CD14-positive monocyte (primary cell): ENCODE measurements around the gene CAMTA1. TPM values are rescaled to one million over a fixed set of nuclear protein-coding genes. Genes with fewer than 3 reads are reported as not detected.

Experiments
- DNase-seq, 3 donors: peaks; one replicate each; pipeline ENCODE4 v3.0.0-alpha.2; 2011 to 2022
- H2AFZ ChIP-seq: 2 replicates; pipeline ENCODE4 v1.6.0; 2012; ENCODE audit warnings: mild to moderate bottlenecking, low read depth, low read length, inconsistent platforms; ENCODE audit not compliant: insufficient read depth, poor library complexity, severe bottlenecking
- H3K27ac ChIP-seq, 2 donors: 1 replicate in 1 of 2; 2 replicates in 1 of 2; pipeline ENCODE4 v1.5.1; 2012 to 2013; ENCODE audit warnings: low read length in 2 of 2, control low read depth in 1 of 2, inconsistent platforms in 1 of 2, low read depth in 1 of 2, mild to moderate bottlenecking in 1 of 2
- H3K27me3 ChIP-seq, 2 donors: one replicate each; pipeline versions ENCODE4 v1.6.0 to v1.6.1; 2011 to 2013; ENCODE audit warnings: low read length in 2 of 2; ENCODE audit not compliant: control insufficient read depth in 2 of 2, insufficient read depth in 2 of 2
- H3K36me3 ChIP-seq, 2 donors: replicated peaks in 1 of 2; 1 replicate in 1 of 2; 2 replicates in 1 of 2; pipeline versions ENCODE4 v1.5.1 to v1.6.1; 2012 to 2013; ENCODE audit warnings: low read length in 2 of 2, control low read depth in 1 of 2, inconsistent platforms in 1 of 2, mild to moderate bottlenecking in 1 of 2; ENCODE audit not compliant: insufficient read depth in 2 of 2, control insufficient read depth in 1 of 2
- H3K4me1 ChIP-seq, 2 donors: 1 replicate in 1 of 2; 2 replicates in 1 of 2; pipeline versions ENCODE4 v1.5.1 to v1.6.1; 2012 to 2013; ENCODE audit warnings: low read length in 2 of 2, control low read depth in 1 of 2, inconsistent platforms in 1 of 2, mild to moderate bottlenecking in 1 of 2, moderate library complexity in 1 of 2; ENCODE audit not compliant: insufficient read depth in 2 of 2, control insufficient read depth in 1 of 2
- H3K4me2 ChIP-seq: replicated peaks from 2 replicates; pipeline ENCODE3; 2012; ENCODE audit warnings: low read length, moderate library complexity, mild to moderate bottlenecking; ENCODE audit not compliant: poor library complexity, severe bottlenecking; ENCODE audit errors: extremely low read depth
- H3K4me3 ChIP-seq, 3 experiments: fragments of 200-600 bp in 1 of 3; sonication (generic) in 1 of 3; replicated peaks in 1 of 3; 1 replicate in 2 of 3; 2 replicates in 1 of 3; pipeline ENCODE4 v1.5.1; 2011 to 2013; ENCODE audit warnings: low read length in 3 of 3, mild to moderate bottlenecking in 3 of 3, control low read depth in 2 of 3, low read depth in 2 of 3, inconsistent platforms in 1 of 3, moderate library complexity in 1 of 3
- H3K79me2 ChIP-seq: 2 replicates; pipeline ENCODE4 v1.6.0; 2012; ENCODE audit warnings: mild to moderate bottlenecking, control low read depth, inconsistent platforms, low read length, moderate library complexity; ENCODE audit not compliant: insufficient read depth
- H3K9ac ChIP-seq: 2 replicates; pipeline ENCODE4 v1.6.0; 2017; ENCODE audit warnings: low read length, mild to moderate bottlenecking; ENCODE audit not compliant: insufficient read depth, poor library complexity, severe bottlenecking
- H3K9me3 ChIP-seq, 2 donors: replicated peaks in 1 of 2; 1 replicate in 1 of 2; 2 replicates in 1 of 2; pipeline versions ENCODE4 v1.5.1 to v1.6.1; 2012 to 2013; ENCODE audit warnings: low read length in 2 of 2, control low read depth in 1 of 2; ENCODE audit not compliant: control insufficient read depth in 1 of 2, insufficient read depth in 1 of 2
- H4K20me1 ChIP-seq: 2 replicates; pipeline ENCODE4 v1.6.0; 2012; ENCODE audit warnings: mild to moderate bottlenecking, low read length, control low read depth, moderate library complexity; ENCODE audit not compliant: insufficient read depth
- H3K27ac Mint-ChIP-seq, 7 donors: one replicate each; pipeline ENCODE4 v1.8.0; 2020; ENCODE audit warnings: mild to moderate bottlenecking in 7 of 7, mixed read lengths in 7 of 7, moderate library complexity in 6 of 7, inconsistent platforms in 2 of 7
- H3K27me3 Mint-ChIP-seq, 3 donors: one replicate each; pipeline ENCODE4 v1.8.0; 2021 to 2022; ENCODE audit warnings: low read depth in 3 of 3, mild to moderate bottlenecking in 3 of 3, mixed read lengths in 3 of 3, moderate library complexity in 3 of 3, inconsistent platforms in 1 of 3
- H3K36me3 Mint-ChIP-seq, 2 donors: one replicate each; pipeline ENCODE4 v1.8.0; 2020; ENCODE audit warnings: mixed read lengths in 2 of 2, inconsistent platforms in 1 of 2, mild to moderate bottlenecking in 1 of 2
- H3K4me1 Mint-ChIP-seq: one replicate; pipeline ENCODE4 v1.8.0; 2020; ENCODE audit warnings: mild to moderate bottlenecking, mixed read lengths
- H3K4me3 Mint-ChIP-seq, 2 donors: one replicate each; pipeline ENCODE4 v1.8.0; 2020; ENCODE audit warnings: mild to moderate bottlenecking in 2 of 2, mixed read lengths in 2 of 2, moderate library complexity in 1 of 2
- H3K9me3 Mint-ChIP-seq, 7 donors: one replicate each; pipeline ENCODE4 v1.8.0; 2020 to 2022; ENCODE audit warnings: mixed read lengths in 7 of 7, mild to moderate bottlenecking in 6 of 7, moderate library complexity in 6 of 7, inconsistent platforms in 2 of 7
- CTCF ChIP-seq: fragments of 200-600 bp; IDR thresholded peaks from one replicate; pipeline ENCODE4 v1.8.0; 2022; ENCODE audit warnings: antibody characterized with exemption, mild to moderate bottlenecking
- WGBS: methylation state at CpG from one replicate; pipeline ENCODE4 v1.1.5; 2013; ENCODE audit warnings: missing lambda C conversion rate; ENCODE audit not compliant: insufficient coverage; 5-methylcytosine and 5-hydroxymethylcytosine counted together
- intact Hi-C, 2 donors: fragments of 100-400 bp; cut with micrococcal nuclease; formaldehyde crosslinking; loops; one replicate each; pipeline versions ENCODE4 v1.15.0 to v1.15.1; 2023
- polyA plus RNA-seq, 3 donors: library from polyadenylated mRNA; depleted of rRNA in 1 of 3; unstranded in 2 of 3; stranded (reverse) in 1 of 3; fragments of 300-500 nt in 2 of 3; fragments of >200 nt in 1 of 3; fragmentation: Illumina TruSeq in 2 of 3; gene quantifications; 1 replicate in 2 of 3; 2 replicates in 1 of 3; pipeline ENCODE4 v1.2.3, GENCODE V29; 2012 to 2021

The CAMTA1 gene
- polyA plus RNA-seq, 3 donors, result 52.0 to 89.6 (median 78.3) TPM

- no peaks in the 10 kb centered on the region for H3K9me3 ChIP-seq
- no peaks in the 10 kb centered on the region for H3K79me2 ChIP-seq
- Mint-ChIP-seq H3K4me3 (no peak overlapping the region), H3K4me1 (no peaks in the 10 kb centered on the region), H3K27me3 (peaks cover 2 to 11% (median 4%) of the 10 kb centered on the region in 3 donors), H3K36me3 (no peaks in the 10 kb centered on the region), H3K27ac (no peak overlapping the region), H3K9me3 (peaks cover 0 to 1% (median 0%) of the 10 kb centered on the region in 7 donors)
- no peak overlapping the region for H3K27ac ChIP-seq
- no peaks in the 10 kb centered on the region for H4K20me1 ChIP-seq
- no peaks in the 10 kb centered on the region for H3K27me3 ChIP-seq
- no peak overlapping the region for H3K4me2 ChIP-seq
- H2AFZ ChIP-seq, result no peak overlapping the region
- intact Hi-C loops, result no loop called here
- no peaks in the 10 kb centered on the region for H3K36me3 ChIP-seq
- H3K4me1 ChIP-seq, result no peaks in the 10 kb centered on the region
- WGBS, result 86% methylated on average over 14 of the region's 14 CpGs
- no peak overlapping the region for H3K4me3 ChIP-seq
- no peak for DNase-seq
- H3K9ac ChIP-seq, result no peak overlapping the region
- no peak for TF ChIP-seq CTCF
Observed at GRCh38 chr1:7012461-7012924, 227.2 kb downstream of the CAMTA1 start.

- no peak overlapping the region for H3K4me2 ChIP-seq
- no peaks in the 10 kb centered on the region for H3K79me2 ChIP-seq
- H3K36me3 ChIP-seq, result no peaks in the 10 kb centered on the region
- H3K36me3 Mint-ChIP-seq, result no peaks in the 10 kb centered on the region
- no peak overlapping the region for H3K9ac ChIP-seq
- H3K27ac ChIP-seq, result no peak overlapping the region
- H3K9me3 ChIP-seq, result no peaks in the 10 kb centered on the region
- 91% methylated on average over 18 of the region's 18 CpGs for WGBS
- H3K4me3 ChIP-seq, result no peak overlapping the region
- no peak for TF ChIP-seq CTCF
- no peaks in the 10 kb centered on the region for H3K4me1 Mint-ChIP-seq
- peaks cover 0 to 1% (median 0%) of the 10 kb centered on the region in 7 donors for H3K9me3 Mint-ChIP-seq
- peak overlapping the region in 1 of 7 donors; percentile 3 for H3K27ac Mint-ChIP-seq
- no peaks in the 10 kb centered on the region for H3K27me3 ChIP-seq
- H3K27me3 Mint-ChIP-seq, result peaks cover 2 to 12% (median 4%) of the 10 kb centered on the region in 3 donors
- no peak overlapping the region for H3K4me3 Mint-ChIP-seq
- DNase-seq, result no peak
- no peaks in the 10 kb centered on the region for H3K4me1 ChIP-seq
- no peak overlapping the region for H2AFZ ChIP-seq
- intact Hi-C loops, result no loop called here
- H4K20me1 ChIP-seq, result no peaks in the 10 kb centered on the region
Observed at GRCh38 chr1:7013833-7014639, 228.8 kb downstream of the CAMTA1 start.
